Activated CD8-positive, alpha-beta memory T cell treated with anti-CD3 and anti-CD28 coated beads, Interleukin-2, amount 50 U/mL, for 4 hours (primary cell): ENCODE data around the gene SLC9B1.
"Not testable (repeated sequence)": the region's sequence is repeated elsewhere in the genome, so short reads cannot be mapped to it uniquely, and the experiment has no call there.

ENCODE experiments used
- DNase-seq: peaks from one replicate; pipeline ENCODE4 v3.0.0-alpha.2; 2020

SLC9B1 gene

GRCh38 chr4:102877477-102878106, 141.9 kb downstream of the SLC9B1 start:
- not testable (repeated sequence) for DNase-seq

DNA sequence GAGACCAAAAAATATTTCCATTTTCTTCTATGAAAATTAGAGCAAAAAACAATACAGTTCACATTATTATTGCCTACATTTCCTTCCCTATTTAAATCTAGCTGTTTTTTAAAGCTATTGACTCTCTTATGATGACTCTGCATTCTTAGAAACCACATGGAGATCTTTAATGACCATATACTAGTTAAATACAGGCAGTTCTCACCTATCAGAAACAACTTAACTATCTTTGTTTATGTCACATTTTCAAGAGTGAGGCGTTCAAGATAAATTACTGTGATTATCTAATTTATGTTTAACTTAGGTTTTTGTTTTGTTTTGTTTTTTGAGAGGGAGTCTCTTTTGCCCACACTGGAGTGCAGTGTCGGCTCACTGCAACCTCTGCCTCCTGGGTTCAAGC, 147.7 kb downstream of the SLC9B1 start:
- DNase-seq = no peak

- peak; percentile 66 for DNase-seq
Observed at GRCh38 chr4:102869569-102870197, 149.8 kb downstream of the SLC9B1 start.

- peak; percentile 90 for DNase-seq
Observed at GRCh38 chr4:102868781-102869568, 150.5 kb downstream of the SLC9B1 start, which contains the start of gene CISD2. Gene CISD2, plus strand, starts transcription at chr4:102868992. Its CDS starts 93 bp downstream, at chr4:102869085.

GRCh38 chr4:102868153-102868780, 151.2 kb downstream of the SLC9B1 start:
- DNase-seq = no peak

GRCh38 chr4:102867278-102868152, 152.0 kb downstream of the SLC9B1 start:
- no peak for DNase-seq

DNA sequence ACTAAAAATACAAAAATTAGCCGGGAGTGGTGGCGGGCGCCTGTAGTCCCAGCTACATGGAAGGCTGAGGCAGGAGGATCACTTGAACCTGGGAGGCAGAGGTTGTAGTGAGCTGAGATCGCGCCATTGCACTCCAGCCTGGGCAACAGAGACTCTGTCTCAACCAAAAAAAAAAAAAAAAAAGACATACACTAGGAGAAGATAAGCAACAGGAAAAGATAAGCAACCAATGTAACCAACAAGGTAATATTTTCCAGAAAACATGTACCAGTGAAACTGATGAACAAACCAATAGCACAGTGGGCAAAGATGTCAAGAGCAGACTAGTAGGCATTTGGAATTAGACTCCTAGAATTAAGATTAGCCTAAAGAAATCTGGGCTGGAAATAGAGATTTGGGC, 154.2 kb downstream of the SLC9B1 start:
- DNase-seq = not testable (repeated sequence)

GRCh38 chr4:102862747-102863146, 156.8 kb downstream of the SLC9B1 start:
- no peak for DNase-seq

DNA sequence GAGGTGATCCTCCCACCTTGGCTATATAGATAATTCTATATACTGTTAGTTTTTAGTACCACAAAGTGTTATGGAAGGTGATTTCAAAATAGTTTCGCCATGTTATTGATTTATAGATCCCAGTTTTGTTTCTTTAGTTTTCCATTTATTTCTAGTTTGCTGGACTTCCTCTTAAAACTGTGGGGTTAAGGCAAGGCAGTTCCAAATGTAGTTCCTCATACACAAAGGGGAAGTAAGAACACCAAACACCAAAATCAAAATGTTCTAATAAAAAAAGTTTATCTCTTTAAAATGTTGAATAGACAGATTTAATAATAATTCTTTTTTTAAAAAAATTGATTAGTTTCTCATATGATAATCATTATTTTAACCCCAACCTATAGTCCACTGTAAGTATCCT, 157.5 kb downstream of the SLC9B1 start:
- DNase-seq = no peak

DNA sequence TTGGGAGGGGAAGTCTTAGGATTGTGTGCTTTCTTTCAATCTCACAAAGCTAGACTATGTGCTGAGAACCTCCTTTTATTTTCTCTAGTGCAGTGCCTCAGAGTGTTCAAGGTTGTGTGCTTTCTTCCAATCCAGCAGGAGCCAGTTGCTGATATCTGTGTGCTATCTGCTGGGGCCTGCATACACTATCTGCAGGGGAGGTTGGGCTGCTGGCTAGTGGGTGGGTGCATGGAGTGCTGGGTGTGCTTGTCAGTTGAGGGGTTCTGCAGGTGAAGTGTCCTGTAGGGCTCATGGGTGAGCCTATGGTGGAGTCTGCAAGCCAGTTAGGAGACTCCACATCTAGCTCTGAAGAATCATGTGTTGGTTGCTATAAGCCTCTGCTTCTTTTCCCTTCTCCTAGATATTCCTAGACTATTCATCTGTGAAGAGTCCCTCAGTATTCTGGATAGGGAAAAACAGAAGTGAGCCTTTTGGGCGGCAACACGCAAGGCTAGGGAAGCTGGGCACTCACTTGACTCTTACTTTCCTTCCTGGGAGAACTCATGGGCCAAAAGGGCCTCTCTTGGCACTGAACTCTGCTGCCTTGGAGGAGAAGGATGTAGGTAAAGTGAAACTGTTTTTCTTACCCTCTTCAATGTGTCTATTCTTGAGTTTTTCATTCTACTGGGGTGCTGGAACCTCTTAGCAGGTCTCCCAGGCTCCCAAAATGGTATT, 158.7 kb downstream of the SLC9B1 start:
- DNase-seq = no peak

DNA sequence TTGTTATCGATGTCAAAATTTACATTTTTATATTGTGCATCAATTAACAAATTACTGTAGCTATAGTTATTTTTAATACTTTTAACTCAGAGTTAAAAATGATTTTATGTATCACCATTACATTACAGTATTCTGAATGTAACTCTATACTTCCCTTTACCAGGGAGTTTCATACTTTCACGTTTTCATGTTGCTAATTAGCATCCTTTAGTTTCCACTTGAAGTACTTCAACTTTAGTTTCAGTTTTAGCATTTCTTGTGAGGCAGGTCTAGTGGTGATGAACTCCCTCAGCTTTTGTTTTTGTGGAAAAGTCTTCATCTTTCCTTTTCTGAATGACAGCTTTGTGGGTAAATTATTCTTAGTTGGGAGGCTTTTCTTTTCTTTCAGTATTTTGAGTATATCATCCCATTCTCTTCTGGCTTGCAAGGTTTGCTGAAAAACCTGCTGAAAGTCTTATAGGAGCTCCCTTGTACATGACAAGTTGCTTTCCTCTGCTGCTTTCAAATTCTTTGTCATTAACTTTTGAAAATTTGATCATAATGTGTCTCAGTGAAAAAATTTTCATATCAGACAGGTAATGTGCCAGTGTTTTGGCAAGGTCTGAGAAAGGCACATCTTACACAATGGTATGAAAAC, 160.6 kb downstream of the SLC9B1 start:
- no peak for DNase-seq
